Measurements from ENCODE around the gene ALDH1L1. TPM values are rescaled to one million over a fixed set of nuclear protein-coding genes. Genes with fewer than 3 reads are reported as not detected.

The ALDH1L1 gene
- total RNA-seq, 1 donor from 2014 or later = 1.5 TPM

- no peak overlapping the region for H3K4me3 Mint-ChIP-seq (ENCODE audit: unreplicated experiment)
These were observed 55.0 kb downstream of the ALDH1L1 start for GRCh38 chr3:126125341-126125740.

DNA sequence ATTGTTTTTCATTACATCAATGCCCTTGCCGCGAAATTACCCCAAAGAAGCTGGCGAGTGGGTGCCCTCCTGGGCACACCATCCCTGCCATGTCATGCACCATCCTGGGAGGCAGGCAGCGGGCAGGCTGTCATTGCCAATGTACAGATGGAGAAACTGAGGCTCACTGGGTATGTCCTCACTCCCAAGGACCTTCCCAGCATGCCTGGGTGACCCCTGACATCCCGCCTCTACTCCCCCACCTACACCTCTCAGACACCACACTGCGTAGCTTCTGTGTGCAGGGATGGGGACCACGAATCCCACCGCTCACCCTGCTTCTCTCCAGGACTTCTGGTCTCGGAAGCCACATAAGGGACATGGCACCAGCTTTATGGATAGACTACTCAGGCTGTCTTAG is 55.5 kb downstream of the ALDH1L1 start:
- TF ChIP-seq, protein P1, sequence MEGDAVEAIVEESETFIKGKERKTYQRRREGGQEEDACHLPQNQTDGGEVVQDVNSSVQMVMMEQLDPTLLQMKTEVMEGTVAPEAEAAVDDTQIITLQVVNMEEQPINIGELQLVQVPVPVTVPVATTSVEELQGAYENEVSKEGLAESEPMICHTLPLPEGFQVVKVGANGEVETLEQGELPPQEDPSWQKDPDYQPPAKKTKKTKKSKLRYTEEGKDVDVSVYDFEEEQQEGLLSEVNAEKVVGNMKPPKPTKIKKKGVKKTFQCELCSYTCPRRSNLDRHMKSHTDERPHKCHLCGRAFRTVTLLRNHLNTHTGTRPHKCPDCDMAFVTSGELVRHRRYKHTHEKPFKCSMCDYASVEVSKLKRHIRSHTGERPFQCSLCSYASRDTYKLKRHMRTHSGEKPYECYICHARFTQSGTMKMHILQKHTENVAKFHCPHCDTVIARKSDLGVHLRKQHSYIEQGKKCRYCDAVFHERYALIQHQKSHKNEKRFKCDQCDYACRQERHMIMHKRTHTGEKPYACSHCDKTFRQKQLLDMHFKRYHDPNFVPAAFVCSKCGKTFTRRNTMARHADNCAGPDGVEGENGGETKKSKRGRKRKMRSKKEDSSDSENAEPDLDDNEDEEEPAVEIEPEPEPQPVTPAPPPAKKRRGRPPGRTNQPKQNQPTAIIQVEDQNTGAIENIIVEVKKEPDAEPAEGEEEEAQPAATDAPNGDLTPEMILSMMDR (IDR thresholded peaks at IDR 0.05) = no peak
- Mint-ChIP-seq H3K27me3 (ENCODE audit: unreplicated experiment) (peaks cover 30% of the 10 kb centered on the region), H3K9me3 (ENCODE audit: unreplicated experiment) (no peaks in the 10 kb centered on the region), H3K4me1 (ENCODE audit: unreplicated experiment) (no peaks in the 10 kb centered on the region), H3K4me3 (ENCODE audit: unreplicated experiment) (no peak overlapping the region), H3K27ac (ENCODE audit: unreplicated experiment) (no peak overlapping the region), H3K36me3 (ENCODE audit: unreplicated experiment) (no peaks in the 10 kb centered on the region)
- DNase-seq (ENCODE audit: extremely low spot score, unreplicated experiment) = peak; percentile 68

More at GRCh38 chr3:126125341-126125740, 55.0 kb downstream of the ALDH1L1 start:
- Mint-ChIP-seq H3K4me1 (ENCODE audit: unreplicated experiment) (no peaks in the 10 kb centered on the region), H3K36me3 (ENCODE audit: unreplicated experiment) (no peaks in the 10 kb centered on the region), H3K27ac (ENCODE audit: unreplicated experiment) (no peak overlapping the region), H3K27me3 (ENCODE audit: unreplicated experiment) (peaks cover 25% of the 10 kb centered on the region), H3K9me3 (ENCODE audit: unreplicated experiment) (no peaks in the 10 kb centered on the region)
- TF ChIP-seq, protein P1 (IDR thresholded peaks at IDR 0.05) = no peak
- peak; percentile 74 for DNase-seq (ENCODE audit: extremely low spot score, unreplicated experiment)

GRCh38 chr3:126124148-126124868 is 56.1 kb downstream of the ALDH1L1 start:
- peak; percentile 73 for DNase-seq (ENCODE audit: extremely low spot score, unreplicated experiment)
- peaks cover 35% of the 10 kb centered on the region for H3K27me3 Mint-ChIP-seq (ENCODE audit: unreplicated experiment)
- TF ChIP-seq, protein P1 (IDR thresholded peaks at IDR 0.05) = no peak
- H3K36me3 Mint-ChIP-seq (ENCODE audit: unreplicated experiment) = no peaks in the 10 kb centered on the region
- no peak overlapping the region for H3K4me3 Mint-ChIP-seq (ENCODE audit: unreplicated experiment)
- H3K4me1 Mint-ChIP-seq (ENCODE audit: unreplicated experiment) = no peaks in the 10 kb centered on the region
- H3K9me3 Mint-ChIP-seq (ENCODE audit: unreplicated experiment) = no peaks in the 10 kb centered on the region
- H3K27ac Mint-ChIP-seq (ENCODE audit: unreplicated experiment) = no peak overlapping the region

GRCh38 chr3:126121632-126122031 is 58.8 kb downstream of the ALDH1L1 start:
- peak; percentile 60 for DNase-seq (ENCODE audit: extremely low spot score, unreplicated experiment)
- TF ChIP-seq, protein P1 (IDR thresholded peaks at IDR 0.05) = no peak
- Mint-ChIP-seq H3K9me3 (ENCODE audit: unreplicated experiment) (no peaks in the 10 kb centered on the region), H3K4me1 (ENCODE audit: unreplicated experiment) (no peaks in the 10 kb centered on the region), H3K27me3 (ENCODE audit: unreplicated experiment) (peaks cover 44% of the 10 kb centered on the region), H3K4me3 (ENCODE audit: unreplicated experiment) (no peak overlapping the region), H3K27ac (ENCODE audit: unreplicated experiment) (no peak overlapping the region), H3K36me3 (ENCODE audit: unreplicated experiment) (no peaks in the 10 kb centered on the region)

DNA sequence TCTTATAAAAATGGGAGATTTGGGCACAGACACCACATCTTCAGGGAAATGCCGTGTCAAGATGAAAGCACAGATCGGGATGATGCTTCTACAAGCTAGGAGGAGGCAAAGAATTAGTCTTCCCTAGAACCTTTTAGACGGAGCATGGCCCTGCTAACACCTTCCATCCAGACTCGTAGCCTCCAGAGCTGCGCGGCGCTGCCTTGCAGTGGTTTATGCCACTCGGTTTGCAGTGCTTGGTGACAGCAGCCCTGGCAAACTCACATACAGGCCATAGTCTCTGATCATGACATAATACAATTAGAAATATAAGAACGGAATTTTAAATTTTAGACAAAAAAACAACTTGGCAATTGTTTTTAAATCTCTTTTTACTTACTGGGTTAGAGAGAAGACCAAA is 59.3 kb downstream of the ALDH1L1 start:
- DNase-seq (ENCODE audit: extremely low spot score, unreplicated experiment) = peak; percentile 73

More for the DNA sequence above, 59.3 kb downstream of the ALDH1L1 start:
- Mint-ChIP-seq H3K27ac (ENCODE audit: unreplicated experiment) (no peak overlapping the region), H3K4me3 (ENCODE audit: unreplicated experiment) (no peak overlapping the region), H3K4me1 (ENCODE audit: unreplicated experiment) (no peaks in the 10 kb centered on the region), H3K36me3 (ENCODE audit: unreplicated experiment) (no peaks in the 10 kb centered on the region), H3K9me3 (ENCODE audit: unreplicated experiment) (no peaks in the 10 kb centered on the region), H3K27me3 (ENCODE audit: unreplicated experiment) (peaks cover 44% of the 10 kb centered on the region)
- TF ChIP-seq, protein P1 (IDR thresholded peaks at IDR 0.05) = no peak

Data from osteocyte (in vitro differentiated cells).